Stimulated activated CD4-positive, alpha-beta T cell treated with anti-CD3 and anti-CD28 coated beads, Interleukin-4, amount 100 ng/mL, for 4 hours (primary cell): ENCODE data around the gene TGFBR3.
"Not testable (repeated sequence)": the region's sequence is repeated elsewhere in the genome, so short reads cannot be mapped to it uniquely, and the experiment has no call there.

Source experiments
- DNase-seq, 2 experiments: peaks; one replicate each; pipeline ENCODE4 v3.0.0-alpha.2; 2020

Gene TGFBR3

DNA sequence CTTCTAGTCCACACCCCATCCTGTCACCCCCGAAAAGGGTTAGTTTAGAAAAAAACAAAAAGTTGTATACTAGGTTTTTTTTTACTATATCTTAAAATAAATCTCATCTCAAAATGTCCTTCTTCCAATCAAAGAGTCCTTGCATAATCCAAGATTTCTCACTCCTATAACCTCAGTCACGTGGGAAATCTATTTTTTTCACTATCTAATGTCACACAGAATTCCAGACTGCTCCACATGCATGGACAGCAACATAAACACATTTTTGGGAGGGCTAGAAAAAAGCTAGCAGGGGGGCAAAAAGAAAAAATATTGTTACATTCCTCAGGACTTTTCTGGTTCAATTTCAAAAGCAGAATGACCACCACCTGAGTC lies 39.3 kb downstream of the TGFBR3 start:
- DNase-seq = no peak

DNA sequence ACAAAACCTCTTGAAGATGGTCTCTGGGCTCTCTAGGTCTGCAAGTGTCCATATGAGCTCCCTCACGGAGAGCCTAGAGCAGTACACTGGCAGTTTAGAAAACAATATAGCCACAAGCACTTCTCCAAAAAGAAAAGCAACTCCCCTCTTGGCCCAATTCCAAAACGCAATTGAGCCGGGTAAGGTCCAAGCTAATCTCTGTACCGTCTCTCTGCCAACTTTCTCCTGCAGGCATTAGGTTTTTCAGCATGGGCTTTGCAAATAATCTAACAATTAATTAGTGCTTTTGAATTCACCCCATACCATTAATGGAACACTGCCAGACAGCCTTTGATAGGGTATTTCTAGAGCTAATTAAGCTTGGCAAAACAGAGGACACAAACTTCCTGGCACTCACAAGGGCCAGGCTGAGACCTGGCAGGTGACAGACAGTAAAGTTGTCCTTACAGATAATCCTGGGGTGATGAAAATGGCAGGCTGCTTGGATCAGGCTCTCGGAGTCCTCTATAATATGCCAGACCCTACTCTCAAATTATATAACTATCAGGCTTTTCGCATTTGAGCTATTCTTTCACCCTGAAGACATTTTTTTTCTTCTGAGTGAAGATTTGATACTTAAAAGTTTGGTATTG lies 39.8 kb downstream of the TGFBR3 start:
- DNase-seq = no peak

DNA sequence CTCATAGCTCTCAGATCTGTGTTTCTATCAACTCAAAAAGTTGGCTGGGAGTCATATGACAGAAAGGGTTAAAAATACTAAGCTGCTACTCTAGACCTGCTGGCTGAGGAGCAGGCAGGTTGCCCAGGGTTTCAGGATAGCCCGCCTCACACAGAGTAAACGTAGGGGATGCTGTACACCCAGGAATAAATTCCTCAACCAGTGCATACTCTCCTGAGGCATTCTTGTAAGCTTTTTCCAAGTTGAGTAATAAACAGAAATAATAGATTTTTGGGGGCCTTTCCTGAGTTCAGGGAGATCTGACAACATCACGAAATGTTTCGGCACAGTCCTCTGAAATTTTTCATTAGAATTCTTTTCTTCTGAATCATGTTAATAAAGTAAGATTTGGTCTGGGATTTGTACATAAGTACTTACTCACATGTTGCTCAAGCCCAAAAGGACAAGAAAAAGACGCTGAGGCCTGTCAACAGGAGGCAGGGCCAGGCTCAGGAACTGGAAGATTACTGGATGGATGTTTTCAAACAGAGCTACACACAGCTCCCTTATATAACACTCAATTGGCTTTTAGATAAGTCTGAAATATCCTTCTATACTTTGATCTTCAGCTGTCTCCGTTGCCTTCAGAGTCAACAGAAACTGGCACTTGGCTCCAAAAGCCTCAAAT lies 41.0 kb downstream of the TGFBR3 start:
- DNase-seq = no peak

DNA sequence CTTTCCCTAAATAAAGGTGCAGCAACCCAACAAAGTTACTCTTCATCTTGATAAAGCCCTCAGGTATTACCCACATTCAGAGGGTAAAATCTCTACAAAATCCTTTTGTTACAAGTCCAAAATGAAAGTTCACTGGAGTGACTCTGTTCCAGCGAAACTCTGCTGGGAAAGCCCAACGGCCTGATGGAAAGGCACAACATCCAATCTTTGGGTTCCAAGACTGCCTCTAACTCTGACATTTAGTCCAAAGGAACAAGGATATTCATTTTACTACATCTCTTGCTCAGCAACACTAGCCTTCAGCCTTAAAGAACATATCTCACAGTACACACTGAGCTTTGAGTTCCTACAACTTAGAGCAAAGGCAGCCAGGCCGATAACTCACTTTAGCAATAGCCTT lies 42.1 kb downstream of the TGFBR3 start:
- DNase-seq = no peak

DNA sequence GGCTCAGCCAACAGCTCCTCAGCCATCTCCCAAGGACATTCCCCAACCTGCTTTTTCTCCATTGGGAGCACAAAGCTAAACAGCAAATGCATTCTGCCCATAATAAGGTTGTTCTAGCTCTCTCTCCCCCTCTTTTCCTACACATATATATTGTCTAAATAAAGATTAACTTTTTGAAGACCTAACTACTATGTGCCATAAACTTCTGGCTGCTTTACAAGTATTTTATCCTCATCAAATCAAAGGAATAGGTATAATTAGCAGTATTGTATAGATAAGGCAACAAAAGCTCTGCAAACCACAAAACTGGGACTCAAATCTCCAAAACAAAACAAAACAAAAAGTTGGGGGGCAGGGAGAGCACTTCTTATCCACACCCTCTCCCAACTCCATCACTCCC lies 43.4 kb downstream of the TGFBR3 start:
- DNase-seq = no peak

DNA sequence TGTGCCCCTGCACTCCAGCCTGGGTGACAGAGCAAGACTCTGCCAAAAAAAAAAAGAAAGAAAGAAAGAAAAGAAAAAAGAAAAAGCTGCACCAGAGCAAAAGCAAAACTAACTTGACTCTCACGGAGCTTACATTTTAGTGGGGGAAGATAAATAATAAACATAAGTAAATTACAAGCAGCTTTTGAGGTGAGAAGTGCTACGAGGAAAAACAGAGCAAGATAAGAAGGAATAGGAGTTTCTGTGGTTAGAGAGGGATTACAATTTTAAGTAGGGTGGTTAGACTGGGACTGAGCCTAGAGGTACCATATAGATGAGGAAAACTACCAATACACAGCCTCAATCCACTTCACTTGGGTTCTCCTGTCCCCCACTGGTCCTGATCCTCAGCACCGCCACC lies 43.9 kb downstream of the TGFBR3 start:
- DNase-seq = no peak

DNA sequence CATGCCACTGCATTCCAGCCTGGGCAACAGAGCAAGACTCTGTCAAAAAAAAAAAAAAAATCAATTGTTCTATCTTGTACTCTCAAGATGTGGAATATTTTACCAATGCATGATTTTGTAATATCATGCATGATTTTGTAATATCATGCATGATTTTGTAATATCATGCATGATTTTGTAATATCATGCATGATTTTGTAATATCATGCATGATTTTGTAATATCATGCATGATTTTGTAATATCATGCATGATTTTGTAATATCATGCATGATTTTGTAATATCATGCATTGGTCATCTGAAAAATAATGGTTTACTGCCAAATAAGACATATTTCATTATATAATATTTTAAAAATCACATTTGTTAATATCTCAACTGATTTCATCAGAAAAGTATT lies 45.7 kb downstream of the TGFBR3 start:
- DNase-seq = not testable (repeated sequence)

DNA sequence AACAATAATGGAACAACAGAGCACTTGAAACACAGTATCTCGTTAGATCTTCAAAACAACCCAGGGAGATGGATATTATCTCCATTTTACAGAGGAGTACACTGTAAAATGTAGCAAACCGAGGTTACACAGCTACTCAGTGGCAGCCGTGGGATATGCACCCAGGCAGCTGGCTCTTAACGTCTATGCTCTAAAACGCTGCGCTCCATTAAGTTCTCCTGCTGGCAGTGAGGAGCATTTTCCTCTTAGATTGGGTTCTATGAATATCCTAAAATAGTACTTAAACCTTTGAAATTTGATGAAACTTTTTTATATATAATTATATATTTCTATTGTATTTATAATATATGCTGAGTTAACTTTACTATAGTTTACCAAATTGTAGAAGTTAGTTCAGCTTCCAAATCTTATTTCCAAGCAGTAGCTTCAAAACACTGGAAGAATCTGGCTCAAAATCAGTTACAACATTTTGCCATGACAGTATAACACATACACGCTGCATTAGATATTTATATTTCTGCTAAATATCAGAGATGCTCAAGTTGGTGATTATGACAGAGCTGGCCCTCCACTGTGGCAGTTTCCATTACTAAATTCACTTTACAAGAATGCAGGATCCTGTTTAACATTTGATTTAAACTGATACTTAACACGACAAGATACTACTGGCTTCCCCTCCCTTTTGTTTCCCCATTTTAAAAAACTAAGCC lies 49.5 kb downstream of the TGFBR3 start:
- DNase-seq = no peak

DNA sequence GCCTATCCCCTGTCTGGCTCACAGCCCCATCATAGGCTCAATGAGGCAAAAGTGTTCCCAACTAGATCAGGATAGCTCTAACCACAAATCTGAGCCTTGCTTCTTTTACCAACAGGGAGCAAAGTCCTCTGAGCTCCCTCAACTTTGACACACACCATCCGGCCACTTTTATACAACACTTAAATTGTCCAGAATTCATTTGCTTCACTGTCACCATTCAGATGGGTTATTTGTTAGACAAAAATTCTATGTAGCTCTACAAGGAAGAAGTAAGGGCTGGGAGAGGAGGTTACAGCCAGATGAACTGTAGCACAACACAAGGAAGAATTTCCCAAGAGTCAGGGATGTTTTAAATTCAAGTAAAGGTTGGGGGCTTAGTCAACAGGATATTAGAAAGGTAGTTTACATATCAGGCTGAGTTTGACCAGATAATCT lies 50.8 kb downstream of the TGFBR3 start:
- DNase-seq = no peak

DNA sequence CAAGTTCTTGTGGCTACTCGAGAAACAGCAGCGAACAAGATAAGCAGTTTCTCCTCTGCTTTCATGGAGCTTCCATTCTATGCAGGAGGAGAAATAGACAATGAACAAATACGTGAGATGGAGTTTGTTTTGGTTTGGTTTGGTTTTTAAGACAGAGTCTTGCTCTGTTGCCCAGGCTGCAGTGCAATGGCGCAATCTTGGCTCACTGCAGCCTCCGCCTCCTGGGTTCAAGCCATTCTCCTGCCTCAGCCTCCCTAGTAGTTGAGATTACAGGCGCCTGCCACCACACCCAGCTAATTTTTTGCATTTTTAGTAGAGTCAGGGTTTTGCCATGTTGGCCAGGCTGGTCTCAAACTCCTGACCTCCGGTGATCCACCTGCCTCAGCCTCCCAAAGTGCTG lies 51.4 kb downstream of the TGFBR3 start:
- not testable (repeated sequence) for DNase-seq

DNA sequence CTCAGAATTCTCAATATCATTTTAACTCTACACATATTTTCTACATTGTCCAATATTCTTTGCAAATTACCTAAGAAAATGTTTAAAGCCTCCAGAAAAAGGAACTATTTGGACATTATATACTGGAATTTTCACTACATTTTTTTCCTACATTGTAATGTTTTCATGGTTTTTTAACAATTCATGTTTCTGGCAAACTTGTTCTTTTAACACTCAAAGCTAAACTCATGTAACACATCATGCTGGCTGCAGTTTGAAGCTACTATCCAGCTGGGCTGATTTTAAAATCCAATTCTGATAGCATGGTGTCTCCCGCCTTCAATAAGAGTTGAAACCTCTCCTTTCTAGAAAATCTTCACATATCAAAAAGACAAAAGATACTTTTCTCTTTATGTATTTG lies 52.0 kb downstream of the TGFBR3 start:
- no peak for DNase-seq

DNA sequence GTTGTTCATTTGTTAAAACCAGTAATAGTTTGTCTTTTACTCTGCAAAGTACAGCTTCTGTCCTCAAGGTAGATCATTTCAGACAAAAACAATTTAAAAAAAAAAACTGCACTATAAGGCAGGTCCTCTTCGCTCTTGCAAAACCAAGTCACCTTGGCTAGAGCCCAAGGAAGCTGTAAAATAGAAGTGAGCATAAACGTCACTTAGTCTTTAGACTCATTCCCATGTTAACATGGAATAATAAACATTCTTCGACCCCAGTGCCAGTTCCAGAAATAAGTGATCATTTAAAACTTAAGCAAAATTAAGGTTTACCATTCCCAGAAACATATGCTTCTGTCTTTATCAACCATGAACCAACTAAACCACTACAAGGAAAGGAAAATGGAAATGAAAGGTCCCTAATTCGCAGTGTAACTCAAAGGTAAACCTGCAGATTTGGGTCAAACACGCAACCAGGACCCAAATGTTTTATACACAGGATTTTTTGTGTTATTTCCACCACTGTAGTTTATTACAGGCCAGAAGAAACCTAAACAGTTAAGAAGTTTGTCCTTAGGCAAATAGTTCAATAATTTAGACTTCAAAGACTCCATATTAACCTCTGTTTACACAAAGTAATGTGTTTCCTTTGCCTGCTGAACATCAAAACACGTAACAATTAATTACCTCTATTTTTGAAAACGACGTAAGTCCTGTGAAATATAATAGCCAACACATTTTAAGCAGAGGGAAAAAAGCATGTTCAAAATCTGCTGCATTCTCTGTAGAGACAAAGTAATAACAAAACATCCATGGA lies 54.6 kb downstream of the TGFBR3 start:
- DNase-seq = no peak

DNA sequence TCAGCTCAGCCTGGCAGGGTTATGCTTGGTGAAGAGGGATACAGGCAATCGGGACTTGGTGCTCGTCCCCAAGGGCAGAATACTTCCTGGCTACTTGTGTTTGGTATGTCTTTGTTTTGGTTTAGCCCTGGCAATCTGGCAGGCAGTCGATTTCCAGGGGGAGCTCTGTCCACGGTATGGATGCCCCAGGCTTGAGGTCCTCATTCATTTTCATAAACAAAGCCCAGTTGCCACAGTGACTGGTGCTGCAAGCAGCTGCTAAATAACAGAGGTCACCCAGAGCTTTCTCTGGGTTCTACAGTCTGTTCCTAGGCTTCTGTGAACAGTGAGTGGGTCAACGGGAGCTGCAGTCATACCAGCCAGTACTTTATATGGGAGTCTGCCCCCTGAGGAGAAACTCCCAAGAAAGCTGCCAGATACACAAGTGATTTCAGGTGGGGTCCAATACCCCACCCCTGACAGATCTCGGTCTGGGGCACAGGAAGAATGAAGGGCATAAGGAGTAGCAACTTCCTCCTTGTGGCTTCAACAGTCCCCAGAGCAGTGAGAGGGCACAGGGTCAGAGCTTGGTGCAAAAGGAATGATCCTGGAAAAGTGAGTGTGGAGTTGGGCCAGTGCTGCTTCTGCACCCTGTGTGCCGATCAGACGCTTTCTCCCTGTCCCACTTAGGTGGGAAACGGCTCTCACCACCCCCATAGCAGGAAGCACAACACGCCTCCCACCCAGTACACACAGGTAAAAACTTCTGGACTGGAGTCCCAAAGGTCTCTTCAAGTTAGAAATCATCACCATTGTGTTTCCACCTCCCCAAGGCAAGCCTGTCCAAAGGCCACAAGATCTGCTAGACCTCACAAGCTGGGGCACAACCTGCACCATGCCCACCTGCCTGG lies 55.5 kb downstream of the TGFBR3 start:
- DNase-seq = no peak

DNA sequence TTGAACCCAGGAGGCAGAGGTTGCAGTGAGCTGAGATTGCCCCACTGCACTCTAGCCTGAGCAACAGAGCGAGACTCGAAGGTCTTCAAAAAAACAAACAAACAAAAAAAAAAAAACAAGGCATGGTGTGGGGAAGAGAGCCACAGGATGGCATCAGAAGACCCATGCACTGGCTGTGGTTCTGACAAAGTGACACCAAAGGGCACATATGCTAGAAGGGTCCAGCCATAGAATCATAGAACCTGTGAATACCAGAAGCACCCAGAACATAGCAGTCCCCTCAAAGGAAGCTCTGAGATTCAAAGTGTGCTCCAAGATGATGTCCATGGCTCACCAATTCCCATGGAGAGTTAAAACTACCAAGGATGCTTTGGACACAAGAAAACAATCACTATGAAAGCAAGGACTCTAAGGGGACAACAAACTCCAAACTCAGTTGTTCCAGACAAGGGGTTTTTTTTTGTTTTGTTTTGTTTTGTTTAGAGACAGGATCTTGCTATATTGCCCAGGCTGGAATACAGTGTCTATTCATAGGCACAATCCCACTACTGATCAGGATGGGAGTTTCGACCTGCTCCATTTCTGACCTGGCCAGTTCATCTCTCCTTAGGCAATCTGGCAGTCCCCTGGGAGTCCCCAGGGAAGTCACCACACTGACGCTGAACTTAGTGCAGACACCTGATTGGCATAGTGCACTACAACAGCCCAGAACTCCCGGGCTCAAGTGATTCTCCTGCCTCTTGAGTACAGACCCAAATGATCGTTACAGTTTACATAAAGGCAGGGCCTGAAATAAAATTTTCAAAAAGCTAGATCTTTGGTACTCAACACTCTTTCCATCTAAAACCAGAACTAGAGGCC lies 56.4 kb downstream of the TGFBR3 start:
- DNase-seq = no peak

DNA sequence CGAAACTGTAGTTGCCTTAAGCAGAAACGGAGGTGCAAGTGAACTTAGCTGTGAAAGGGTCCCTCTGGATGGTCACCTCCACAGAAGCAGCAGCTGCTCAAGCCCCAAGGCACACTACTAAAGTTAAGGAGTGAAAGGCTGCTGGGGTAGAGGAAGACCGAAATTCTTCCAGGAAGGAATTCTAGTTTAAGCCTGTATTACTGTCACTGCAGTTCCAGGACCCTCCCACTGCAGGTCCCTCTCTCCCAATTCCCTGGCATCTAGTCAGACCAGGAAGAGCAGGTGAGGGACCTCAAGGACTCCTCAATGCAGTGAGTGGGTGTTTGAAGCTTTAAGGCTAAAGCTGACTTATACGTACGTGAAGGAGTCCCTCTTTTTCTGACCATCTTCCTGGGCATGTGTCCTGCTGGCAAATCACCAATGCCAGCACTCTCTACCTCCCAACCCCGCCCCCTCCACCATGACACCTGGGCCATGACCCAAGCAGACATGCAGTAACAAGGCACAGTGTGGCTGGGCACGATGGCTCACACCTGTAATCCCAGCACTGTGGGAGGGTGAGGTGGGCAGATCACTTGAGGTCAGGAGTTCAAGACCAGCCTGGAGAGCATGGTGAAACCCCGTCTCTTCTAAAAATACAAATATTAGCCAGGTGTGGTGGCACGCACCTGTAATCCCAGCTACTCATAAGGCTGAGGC lies 57.2 kb downstream of the TGFBR3 start:
- no peak for DNase-seq

DNA sequence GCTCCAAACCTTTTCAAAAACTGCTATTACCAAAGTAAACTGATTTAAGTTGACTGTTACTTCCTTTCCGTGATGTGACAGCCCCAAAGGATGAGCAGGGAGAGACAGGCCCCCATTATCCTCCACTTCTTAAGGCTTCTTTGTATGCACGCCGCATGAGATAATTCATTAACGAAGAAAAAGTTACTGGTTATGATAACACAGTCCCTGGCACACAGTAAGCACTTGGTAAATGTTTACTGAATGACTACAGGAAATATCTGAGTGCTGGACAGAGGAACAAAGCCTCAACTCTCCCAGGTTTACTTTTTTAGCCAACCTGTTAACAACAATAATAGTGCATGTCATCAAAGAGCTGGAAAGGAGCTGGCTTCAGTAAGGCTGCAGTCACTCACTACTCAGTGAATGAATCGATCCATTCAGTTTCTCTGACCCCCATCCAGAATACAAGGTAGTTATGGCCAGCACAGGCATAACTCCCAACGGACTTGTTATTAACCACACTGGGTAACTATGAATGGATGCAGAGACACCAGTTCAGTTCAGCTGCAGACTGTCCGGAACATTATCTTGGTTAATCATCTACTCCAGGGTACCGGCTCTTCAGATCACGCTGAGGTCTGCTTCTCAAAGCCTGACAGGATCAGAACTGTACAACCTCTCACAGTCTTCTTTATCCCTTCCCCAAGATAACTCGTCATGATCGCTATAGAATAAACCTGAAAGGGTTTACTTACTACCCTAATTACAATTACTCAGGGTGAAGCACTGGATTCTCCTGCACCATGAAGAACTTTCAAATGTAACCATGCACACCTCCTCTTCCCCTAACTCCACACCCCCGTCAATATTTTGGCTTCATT lies 58.3 kb downstream of the TGFBR3 start:
- DNase-seq = no peak

DNA sequence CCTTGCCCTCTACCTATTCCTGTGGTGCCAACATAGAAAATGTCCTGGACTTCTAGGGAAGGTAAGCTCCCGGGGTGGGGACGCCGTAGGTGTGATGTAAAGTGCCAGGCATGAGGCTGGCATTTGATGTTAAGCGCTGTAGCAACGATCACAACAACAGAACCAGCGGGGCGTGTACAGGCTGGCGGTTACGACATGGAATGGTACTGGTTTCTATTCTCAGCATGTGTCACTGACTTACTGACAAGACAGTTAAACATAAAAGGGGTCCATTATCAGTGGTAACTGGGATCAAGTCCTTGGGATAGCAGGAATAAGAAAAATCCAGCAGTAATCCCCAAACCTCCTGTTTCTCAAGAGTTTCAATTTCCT lies 58.9 kb downstream of the TGFBR3 start:
- DNase-seq = no peak

DNA sequence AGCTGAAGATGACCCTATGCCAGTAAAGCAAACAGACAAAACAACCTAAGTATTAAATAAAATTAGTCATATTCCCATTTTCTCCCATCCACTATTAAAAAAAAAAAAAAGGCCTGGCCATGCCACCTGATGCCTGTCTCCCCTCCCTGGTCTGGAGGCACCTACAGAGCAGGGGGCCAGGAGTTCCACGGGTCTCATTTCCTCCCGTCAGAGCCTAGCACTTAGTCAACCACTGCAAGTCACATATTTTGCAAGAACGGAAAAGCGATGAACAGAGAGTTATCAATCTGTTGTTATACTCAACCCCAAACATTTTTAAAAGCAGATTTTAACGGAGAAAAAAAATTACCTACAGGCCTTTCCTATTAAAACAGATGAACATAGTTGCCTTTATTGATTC lies 59.3 kb downstream of the TGFBR3 start:
- DNase-seq = no peak

DNA sequence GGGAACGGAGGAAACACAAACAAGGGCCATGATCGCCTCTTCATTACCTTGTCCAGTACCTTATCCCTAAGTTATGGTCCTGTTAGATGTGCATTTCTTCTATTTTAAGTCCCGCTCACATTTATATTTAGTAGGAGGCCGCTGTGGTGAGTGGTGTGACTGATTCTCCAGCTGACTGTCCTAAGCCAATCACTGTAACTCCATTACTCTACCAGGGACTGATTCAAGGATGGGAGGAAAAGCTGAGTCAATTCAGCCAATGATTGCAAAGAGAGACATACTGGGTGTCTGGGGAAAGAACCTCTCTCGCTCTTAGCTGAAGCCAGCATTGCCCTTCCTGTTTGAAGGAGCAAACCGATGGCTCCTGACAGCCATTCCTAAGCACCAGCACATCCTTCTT lies 59.7 kb downstream of the TGFBR3 start:
- DNase-seq = no peak
